ENCODE measurements around the gene TMSB4X.
"Not testable (repeated sequence)": the region's sequence is repeated elsewhere in the genome, so short reads cannot be mapped to it uniquely, and the experiment has no call there.

TMSB4X gene

DNA sequence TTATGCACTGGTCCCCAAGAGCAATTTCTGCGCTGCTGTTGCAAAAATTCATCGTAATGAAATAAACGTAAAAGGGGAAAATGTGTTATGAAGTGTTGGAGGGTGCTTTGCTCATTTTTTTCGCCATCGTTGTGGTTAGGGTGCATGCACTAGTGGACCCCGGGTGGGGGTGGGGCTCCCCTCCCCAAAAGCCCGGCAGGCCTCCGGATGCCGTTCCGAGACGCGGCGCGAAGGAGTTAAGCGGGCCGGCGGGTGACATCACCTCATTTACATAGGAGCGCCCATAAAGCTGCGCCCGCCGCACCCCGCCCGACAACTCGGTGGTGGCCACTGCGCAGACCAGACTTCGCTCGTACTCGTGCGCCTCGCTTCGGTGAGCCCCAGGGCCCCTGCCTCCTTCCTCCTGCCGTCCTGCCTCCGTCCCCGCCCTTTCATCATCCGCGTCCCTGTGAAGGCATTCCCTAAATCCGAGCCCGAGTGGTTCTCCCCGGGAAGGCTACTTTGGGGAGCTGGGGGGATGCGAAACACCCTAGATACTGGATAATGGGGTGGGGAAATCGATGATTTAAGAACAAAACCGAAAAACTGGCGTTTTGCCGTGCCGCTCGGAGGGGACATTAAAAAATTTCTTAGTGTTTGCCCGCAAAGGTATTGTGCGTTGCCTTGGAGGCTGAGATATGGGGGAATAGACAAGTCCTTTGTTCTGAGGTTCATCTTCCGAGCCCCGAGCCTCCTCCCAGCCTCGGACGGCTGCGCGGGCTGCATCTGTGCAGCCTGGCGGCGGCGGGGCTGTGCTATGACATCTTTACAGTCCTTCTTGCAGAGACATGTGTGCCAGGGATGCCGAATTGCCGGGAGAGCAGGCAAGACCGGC, at the start of gene TMSB4X:
Gene TMSB4X (plus strand): TSS at position 315 of the 874 bp plus-strand sequence.
- peak; percentile 74 to 79 for DNase-seq

- no peak for DNase-seq
Measured at GRCh38 chrX:12929701-12930100, 45.2 kb upstream of the TMSB4X start.

DNA sequence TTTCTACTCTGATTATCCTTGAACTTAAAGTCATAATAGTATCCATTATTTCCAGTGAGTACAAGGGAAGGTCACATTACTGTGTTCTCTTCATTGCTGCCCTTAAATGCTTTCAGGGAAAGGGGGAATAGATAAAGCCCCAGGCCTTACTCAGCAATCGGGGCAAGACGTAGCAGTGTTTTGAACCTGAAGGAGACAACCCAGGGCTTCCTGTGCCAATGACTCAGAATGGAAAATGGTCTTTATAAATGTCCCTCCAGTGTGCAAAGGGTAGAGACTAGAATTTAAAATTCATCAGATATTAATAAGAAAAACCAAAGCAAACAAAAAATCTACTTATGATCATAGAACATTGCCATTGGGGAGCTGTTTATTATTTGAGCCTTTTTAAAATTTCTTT, 44.8 kb upstream of the TMSB4X start:
- no peak for DNase-seq

DNA sequence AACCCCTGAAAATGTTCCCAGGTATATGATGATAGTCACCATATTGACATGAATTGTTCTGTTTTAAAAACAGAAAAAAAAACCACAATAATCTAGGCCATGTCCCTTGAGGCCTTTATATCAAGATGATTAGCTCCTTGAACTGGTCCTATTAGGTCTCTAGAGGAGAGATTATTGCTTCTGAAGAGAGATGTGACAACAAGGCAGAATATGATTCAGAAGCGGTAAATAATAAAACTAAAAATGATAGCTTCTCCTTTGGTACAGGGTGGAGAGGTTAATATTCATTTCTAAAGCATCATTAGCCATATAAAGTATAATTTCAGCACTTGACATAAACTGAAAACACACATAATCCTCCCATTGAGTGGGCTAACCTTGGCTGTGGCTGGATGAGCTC, 42.7 kb upstream of the TMSB4X start:
- DNase-seq, result no peak

- DNase-seq, result no peak
Measured at GRCh38 chrX:12934850-12935249, 40.1 kb upstream of the TMSB4X start.

GRCh38 chrX:12936947-12937346, 38.0 kb upstream of the TMSB4X start:
- DNase-seq, result no peak

GRCh38 chrX:12940471-12940870, 34.4 kb upstream of the TMSB4X start:
- DNase-seq, result not testable (repeated sequence)

- DNase-seq, result not testable (repeated sequence)
Measured at GRCh38 chrX:12943592-12943991, 31.3 kb upstream of the TMSB4X start.

GRCh38 chrX:12944452-12944851, 30.5 kb upstream of the TMSB4X start:
- not testable (repeated sequence) for DNase-seq

DNA sequence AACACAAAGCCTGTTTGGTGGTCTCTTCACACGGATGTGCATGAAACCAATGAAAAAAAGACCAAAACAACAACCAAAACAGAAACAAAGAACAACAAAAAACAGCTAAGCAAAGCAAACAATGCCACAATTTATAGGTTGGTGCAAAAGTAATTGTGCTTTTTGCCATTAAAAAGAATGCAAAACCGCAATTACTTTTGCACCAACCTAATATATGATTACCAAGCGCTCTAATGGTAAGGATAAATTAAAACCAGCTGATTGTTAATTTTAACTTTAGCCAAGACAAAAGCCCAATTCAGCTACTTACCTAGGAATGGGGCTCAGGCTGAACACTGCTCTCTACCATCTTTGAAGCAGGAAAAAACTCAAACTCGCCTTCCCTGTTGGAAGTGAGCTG, 29.4 kb upstream of the TMSB4X start:
- no peak for DNase-seq

- DNase-seq, result no peak
Measured at GRCh38 chrX:12946406-12946805, 28.5 kb upstream of the TMSB4X start.

DNA sequence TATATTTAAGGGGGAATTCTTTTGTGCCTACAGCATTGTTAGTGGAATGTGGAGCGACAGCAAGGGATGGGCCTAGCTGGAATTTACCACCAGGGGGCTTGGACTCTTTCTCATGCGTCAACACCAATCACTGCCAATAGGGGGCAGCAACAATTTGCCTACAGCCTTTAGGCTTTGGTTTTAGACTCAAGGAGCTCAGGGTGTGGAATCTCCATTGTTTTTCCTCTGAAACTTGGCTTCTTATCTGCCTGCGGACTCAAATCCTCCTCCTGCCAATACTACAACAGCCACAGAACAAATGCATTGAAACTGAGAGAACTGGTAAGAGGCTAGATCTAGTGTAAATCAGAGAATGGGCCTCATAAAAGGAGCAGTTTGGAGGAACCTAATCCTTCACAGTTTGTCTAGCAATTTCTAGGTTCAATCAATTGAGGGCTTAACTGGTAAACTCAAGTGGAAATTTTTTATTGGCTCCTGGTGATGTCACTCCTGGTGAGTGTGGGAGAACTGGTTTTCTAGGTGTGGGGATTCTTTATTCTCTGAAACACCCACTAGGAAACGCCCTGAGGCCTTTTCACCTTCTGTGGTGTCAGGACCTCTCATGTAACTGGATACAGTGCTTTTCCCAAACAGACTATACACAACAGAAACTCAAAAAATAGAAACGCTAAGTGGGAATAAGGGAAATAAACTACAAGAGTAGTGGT, 27.9 kb upstream of the TMSB4X start:
- peak; percentile 65 to 79 for DNase-seq

DNA sequence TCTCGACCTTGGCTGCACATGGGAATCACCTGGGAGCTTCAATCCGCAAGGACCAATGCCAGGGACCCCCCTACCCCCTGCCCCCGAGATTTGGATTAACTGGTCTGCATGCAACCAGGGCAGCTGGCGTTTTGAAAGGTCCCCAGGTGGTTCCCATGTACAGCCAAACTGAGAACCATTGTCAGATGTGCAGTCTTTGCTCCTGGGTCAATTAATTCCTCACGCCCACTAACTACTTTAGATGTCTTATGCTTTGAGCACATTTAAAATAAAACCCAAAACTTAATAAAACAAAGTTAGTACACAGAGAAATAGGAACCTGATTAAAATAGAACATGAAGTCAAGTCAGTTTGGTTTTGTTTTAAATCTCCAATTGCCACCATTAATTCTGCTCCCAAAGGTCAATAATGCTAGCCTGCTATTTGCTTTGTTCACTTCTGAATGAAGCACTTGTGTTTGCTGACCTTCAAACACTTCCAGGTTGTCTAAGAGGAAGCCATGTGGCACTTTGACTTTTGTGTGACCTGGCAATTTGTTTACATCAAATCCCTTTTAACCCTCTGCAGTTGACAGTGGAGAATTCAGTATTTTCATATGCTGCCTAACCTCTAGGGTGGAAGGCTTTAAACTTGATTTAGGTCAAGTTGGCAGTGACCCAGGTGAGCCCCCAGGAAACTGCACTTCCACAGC, 27.2 kb upstream of the TMSB4X start:
- no peak for DNase-seq

DNA sequence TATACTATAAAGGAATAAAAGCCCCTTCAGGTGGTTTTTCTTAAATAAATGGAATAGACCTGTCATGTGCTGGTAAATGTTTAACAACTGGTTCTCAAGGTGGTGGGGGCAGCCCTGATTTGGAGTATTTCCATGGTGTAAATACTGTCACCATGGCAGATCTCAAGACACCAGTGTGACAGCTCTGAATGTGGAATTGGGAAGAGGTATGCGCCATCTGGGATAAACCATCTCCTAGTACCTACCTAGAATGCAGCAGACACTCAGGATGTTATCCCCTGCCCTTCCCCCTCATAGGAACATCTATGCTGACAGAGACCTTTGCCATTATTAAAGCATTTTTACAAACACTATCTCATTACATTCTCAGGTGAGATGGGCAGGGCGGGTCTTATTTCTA, 26.4 kb upstream of the TMSB4X start:
- DNase-seq, result no peak

- no peak for DNase-seq
Measured at GRCh38 chrX:12949205-12949926, 25.5 kb upstream of the TMSB4X start.

DNA sequence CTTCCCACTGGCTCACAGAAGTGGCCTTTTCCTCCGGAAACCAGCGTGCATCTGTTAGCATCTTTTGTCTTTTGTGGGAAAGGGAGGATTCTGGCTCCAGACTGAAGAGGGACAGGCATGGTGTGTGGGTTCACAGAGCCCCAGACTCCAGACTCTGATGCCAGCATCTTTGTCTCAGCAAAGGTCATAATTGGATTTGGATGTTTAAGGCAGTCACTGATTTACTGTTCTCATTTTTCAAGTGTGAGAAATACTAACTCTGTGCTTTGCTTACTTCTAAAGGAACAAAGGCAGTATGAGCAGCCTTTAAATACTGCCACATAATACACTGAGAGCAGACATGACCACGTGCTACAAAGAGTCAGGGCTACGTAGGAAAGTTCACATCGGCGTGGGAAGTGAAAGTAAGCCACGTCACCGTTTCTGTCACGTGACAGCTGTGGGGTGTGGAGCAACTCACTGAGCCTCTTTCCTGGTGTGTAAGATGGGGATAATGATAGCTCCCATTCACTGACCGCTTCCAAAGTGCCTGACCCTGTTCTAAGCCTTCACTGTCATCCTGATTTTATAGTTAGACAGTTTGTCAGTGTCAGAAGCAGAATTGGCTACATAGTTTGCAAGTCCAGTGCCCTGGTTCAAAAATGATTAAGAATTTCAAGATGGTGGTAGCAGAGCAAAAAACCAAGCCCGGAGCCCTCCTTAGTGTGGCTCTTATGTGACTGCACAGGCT, 24.8 kb upstream of the TMSB4X start:
- no peak for DNase-seq

DNA sequence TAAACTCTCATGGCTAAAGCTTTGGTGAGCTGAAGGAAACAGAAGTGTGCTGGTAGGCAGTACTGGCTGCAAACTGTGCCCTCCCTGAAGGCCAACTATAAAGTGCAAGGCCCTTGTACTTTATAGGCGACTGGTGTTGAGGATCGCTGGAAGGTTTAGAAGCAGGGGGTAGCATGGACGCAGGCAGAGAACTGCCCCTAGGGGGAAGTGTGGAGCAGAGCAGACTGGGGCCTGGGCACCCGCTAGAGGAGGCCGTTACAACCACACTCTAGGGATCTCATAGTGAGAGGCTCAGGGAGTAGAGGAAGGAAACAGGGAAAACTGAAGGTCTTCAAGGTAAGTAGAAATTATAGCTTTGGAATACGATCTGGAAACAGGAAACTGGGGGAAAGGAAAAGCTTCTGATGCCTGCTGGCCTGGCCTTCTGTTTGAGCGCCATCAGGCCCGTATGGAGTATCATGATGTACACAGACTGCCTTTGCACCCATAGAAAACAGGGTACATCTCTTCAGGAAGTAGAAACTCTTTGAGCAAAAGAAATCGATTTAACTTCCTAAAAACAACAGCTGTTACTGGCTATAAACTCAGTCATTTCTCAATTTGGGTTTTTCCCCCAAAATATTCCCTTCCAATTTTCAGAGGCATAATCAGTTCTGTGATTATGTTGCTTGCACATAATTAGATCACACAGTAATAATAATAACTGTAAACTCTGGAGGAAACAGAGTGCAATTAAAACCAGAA, 23.9 kb upstream of the TMSB4X start:
- no peak for DNase-seq

- no peak for DNase-seq
Measured at GRCh38 chrX:12951595-12951975, 23.3 kb upstream of the TMSB4X start.

- DNase-seq, result no peak
Measured at GRCh38 chrX:12953420-12953819, 21.5 kb upstream of the TMSB4X start.

DNA sequence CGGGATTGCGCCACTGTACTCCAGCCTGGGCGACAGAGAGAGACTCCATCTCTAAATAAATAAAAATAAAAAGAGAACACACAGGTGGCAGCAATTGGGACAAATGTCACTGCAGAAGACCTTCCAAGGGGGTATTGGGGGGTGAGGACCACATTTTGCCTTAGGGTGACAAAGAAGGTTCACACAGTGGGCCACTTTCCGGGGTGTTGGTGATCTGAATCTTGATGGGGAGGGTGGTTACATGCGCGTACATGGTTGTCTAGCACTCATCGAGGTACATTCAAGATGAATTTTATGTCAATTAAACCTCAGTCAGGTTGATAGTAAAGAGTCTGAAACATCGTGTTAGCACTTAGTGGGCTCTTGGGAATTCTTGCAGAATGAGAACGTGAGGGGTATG, 20.5 kb upstream of the TMSB4X start:
- no peak for DNase-seq

DNA sequence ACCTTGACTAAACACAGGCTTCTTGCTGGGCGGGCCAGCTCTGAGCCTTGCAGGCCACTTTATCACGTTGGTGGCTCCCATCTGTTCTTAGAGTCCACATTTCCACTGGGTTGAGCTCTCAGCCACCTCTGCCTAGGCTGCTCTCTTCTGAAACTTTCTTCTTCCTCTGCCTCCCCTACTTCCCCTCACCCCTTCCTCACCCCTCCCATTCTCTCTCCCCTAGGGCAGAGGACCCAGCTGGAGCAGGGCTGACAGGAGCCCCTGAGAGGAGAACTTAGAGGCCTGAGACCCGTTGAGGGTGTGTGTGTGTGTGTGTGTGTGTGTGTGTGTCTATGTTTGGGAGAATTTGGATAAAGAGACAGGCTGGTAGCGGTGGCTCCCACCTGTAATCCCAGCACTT, 19.9 kb upstream of the TMSB4X start:
- DNase-seq, result no peak

Data from NCI-H2081 (cell line).